ENCODE results near the gene TMEM132D.

TMEM132D gene

GRCh38 chr12:129269756-129270495 lies 633.9 kb downstream of the TMEM132D start:
- DNase-seq (ENCODE audit: low read depth in 2 of 3, low spot score in 1 of 3), result no peak

GRCh38 chr12:129258781-129259318 lies 645.0 kb downstream of the TMEM132D start:
- no peak for DNase-seq (ENCODE audit: low read depth in 2 of 3, low spot score in 1 of 3)

GRCh38 chr12:129257524-129257923 lies 646.3 kb downstream of the TMEM132D start:
- DNase-seq (ENCODE audit: low read depth in 2 of 3, low spot score in 1 of 3), result no peak

GRCh38 chr12:129246630-129247029 lies 657.2 kb downstream of the TMEM132D start:
- no peak for DNase-seq (ENCODE audit: low read depth in 2 of 3, low spot score in 1 of 3)

- no peak for DNase-seq (ENCODE audit: low read depth in 2 of 3, low spot score in 1 of 3)
Measured at GRCh38 chr12:129245769-129246168, 658.1 kb downstream of the TMEM132D start.

GRCh38 chr12:129241852-129242251 lies 662.0 kb downstream of the TMEM132D start:
- DNase-seq (ENCODE audit: low read depth in 2 of 3, low spot score in 1 of 3), result no peak

GRCh38 chr12:129237881-129238280 lies 665.9 kb downstream of the TMEM132D start:
- no peak for DNase-seq (ENCODE audit: low read depth in 2 of 3, low spot score in 1 of 3)

- DNase-seq (ENCODE audit: low read depth in 2 of 3, low spot score in 1 of 3), result no peak
Measured at GRCh38 chr12:129234209-129234608, 669.6 kb downstream of the TMEM132D start.

- DNase-seq (ENCODE audit: low read depth in 2 of 3, low spot score in 1 of 3), result no peak
Measured at GRCh38 chr12:129231491-129231890, 672.3 kb downstream of the TMEM132D start.

GRCh38 chr12:129230995-129231394 lies 672.8 kb downstream of the TMEM132D start:
- no peak for DNase-seq (ENCODE audit: low read depth in 2 of 3, low spot score in 1 of 3)

- DNase-seq (ENCODE audit: low read depth in 2 of 3, low spot score in 1 of 3), result no peak
Measured at GRCh38 chr12:129226851-129227250, 677.0 kb downstream of the TMEM132D start.

- DNase-seq (ENCODE audit: low read depth in 2 of 3, low spot score in 1 of 3), result no peak
Measured at GRCh38 chr12:129226005-129226404, 677.8 kb downstream of the TMEM132D start.

- no peak for DNase-seq (ENCODE audit: low read depth in 2 of 3, low spot score in 1 of 3)
Measured at GRCh38 chr12:129215556-129215955, 688.3 kb downstream of the TMEM132D start.

GRCh38 chr12:129213551-129213950 lies 690.3 kb downstream of the TMEM132D start:
- no peak for DNase-seq (ENCODE audit: low read depth in 2 of 3, low spot score in 1 of 3)

GRCh38 chr12:129211862-129212630 lies 691.8 kb downstream of the TMEM132D start:
- no peak for DNase-seq (ENCODE audit: low read depth in 2 of 3, low spot score in 1 of 3)

- DNase-seq (ENCODE audit: low read depth in 2 of 3, low spot score in 1 of 3), result no peak
Measured at GRCh38 chr12:129208566-129208965, 695.3 kb downstream of the TMEM132D start.

- DNase-seq (ENCODE audit: low read depth in 2 of 3, low spot score in 1 of 3), result no peak
Measured at GRCh38 chr12:129207084-129207483, 696.7 kb downstream of the TMEM132D start.

GRCh38 chr12:129203456-129203855 lies 700.4 kb downstream of the TMEM132D start:
- no peak for DNase-seq (ENCODE audit: low read depth in 2 of 3, low spot score in 1 of 3)

GRCh38 chr12:129202109-129202814 lies 701.6 kb downstream of the TMEM132D start:
- no peak for DNase-seq (ENCODE audit: low read depth in 2 of 3, low spot score in 1 of 3)

- DNase-seq (ENCODE audit: low read depth in 2 of 3, low spot score in 1 of 3), result no peak
Measured at GRCh38 chr12:129201029-129201428, 702.8 kb downstream of the TMEM132D start.

- DNase-seq (ENCODE audit: low read depth in 2 of 3, low spot score in 1 of 3), result no peak
Measured at GRCh38 chr12:129200576-129200975, 703.2 kb downstream of the TMEM132D start.

- DNase-seq (ENCODE audit: low read depth in 2 of 3, low spot score in 1 of 3), result no peak
Measured at GRCh38 chr12:129196927-129197326, 706.9 kb downstream of the TMEM132D start.

Measured in stimulated activated CD4-positive, alpha-beta T cell treated with anti-CD3 and anti-CD28 coated beads, Interleukin-12 subunit alpha, Interleukin-12 subunit beta, amount 100 ng/mL, for 48 hours (primary cell).